Stromal cell of bone marrow (primary cell): Measurements from ENCODE around the gene SPC24.

ENCODE experiments used
- DNase-seq: peaks from one replicate; pipeline ENCODE4 v3.0.0-alpha.2; 2012; ENCODE audit warnings: low read depth

Gene SPC24

GRCh38 chr19:11155373-11156120 lies at the start of gene SPC24:
Gene SPC24, minus strand, starts transcription at chr19:11155782. Its CDS starts 6 bp downstream, at chr19:11155776.
- DNase-seq: peak; percentile 97

- DNase-seq: no peak
Observed at GRCh38 chr19:11204943-11205349, 49.4 kb upstream of the SPC24 start.

- DNase-seq: no peak
Observed at GRCh38 chr19:11204076-11204602, 48.6 kb upstream of the SPC24 start.

GRCh38 chr19:11203194-11204075 lies 47.9 kb upstream of the SPC24 start:
- peak; percentile 80 for DNase-seq

- no peak for DNase-seq
Observed at GRCh38 chr19:11202488-11203193, 47.1 kb upstream of the SPC24 start.

GRCh38 chr19:11201791-11202190 lies 46.2 kb upstream of the SPC24 start:
- DNase-seq: no peak

- DNase-seq: no peak
Observed at GRCh38 chr19:11200931-11201330, 45.3 kb upstream of the SPC24 start.

- DNase-seq: no peak
Observed at GRCh38 chr19:11200015-11200574, 44.5 kb upstream of the SPC24 start.

GRCh38 chr19:11199517-11199916 lies 43.9 kb upstream of the SPC24 start:
- no peak for DNase-seq

- no peak for DNase-seq
Observed at GRCh38 chr19:11198769-11199424, 43.3 kb upstream of the SPC24 start.

GRCh38 chr19:11198175-11198534 lies 42.6 kb upstream of the SPC24 start:
- no peak for DNase-seq

GRCh38 chr19:11197291-11198174 lies 42.0 kb upstream of the SPC24 start, which contains the start of gene KANK2:
Gene KANK2, minus strand, starts transcription at chr19:11197545. Its CDS starts 3,034 bp downstream, at chr19:11194511.
- DNase-seq: peak; percentile 50

- DNase-seq: no peak
Observed at GRCh38 chr19:11196406-11197287, 41.1 kb upstream of the SPC24 start.

GRCh38 chr19:11195681-11196080 lies 40.1 kb upstream of the SPC24 start:
- DNase-seq: no peak

GRCh38 chr19:11194656-11195558 lies 39.3 kb upstream of the SPC24 start:
- DNase-seq: no peak

GRCh38 chr19:11194173-11194572 lies 38.6 kb upstream of the SPC24 start:
- DNase-seq: no peak

GRCh38 chr19:11192957-11193939 lies 37.7 kb upstream of the SPC24 start:
- no peak for DNase-seq
